SU-DHL-6 (cell line): Measurements from ENCODE around the gene LMBR1L.
A peak's percentile ranks its signal among the peaks of the same experiment; 100 is the strongest.

Experiments
- H2AFZ ChIP-seq: fragments of 200-600 bp; sonication (generic); 2 replicates; pipeline ENCODE4 v1.6.1; 2014; ENCODE audit warnings: low read depth, mild to moderate bottlenecking, moderate library complexity, mixed read lengths, antibody characterized with exemption, low read length; ENCODE audit not compliant: severe bottlenecking
- H3F3A ChIP-seq: fragments of 200-600 bp; shearing (Covaris generic); 2 replicates; pipeline ENCODE4 v1.6.0; 2016; ENCODE audit warnings: antibody characterized with exemption, mild to moderate bottlenecking; ENCODE audit not compliant: insufficient read depth
- H3K27ac ChIP-seq: fragments of 200-600 bp; sonication (generic); 2 replicates; pipeline ENCODE4 v1.5.1; 2016; ENCODE audit warnings: low read depth, mild to moderate bottlenecking, low read length, moderate library complexity, mixed read lengths
- H3K27me3 ChIP-seq: fragments of 200-600 bp; sonication (generic), shearing (Covaris generic); 2 replicates; pipeline ENCODE4 v1.6.0; 2014; ENCODE audit warnings: mild to moderate bottlenecking, low read length
- H3K36me3 ChIP-seq: fragments of 200-600 bp; sonication (generic); 2 replicates; pipeline ENCODE4 v1.6.1; 2014; ENCODE audit warnings: mild to moderate bottlenecking, low read length, mixed read lengths
- H3K4me2 ChIP-seq: fragments of 300-600, 200-600 bp; shearing (Covaris generic), sonication (generic); 2 replicates; pipeline ENCODE4 v1.6.0; 2014; ENCODE audit warnings: low read length, low read depth, mild to moderate bottlenecking; ENCODE audit not compliant: poor library complexity, severe bottlenecking
- H3K4me3 ChIP-seq: fragments of 200-600 bp; sonication (generic); 2 replicates; pipeline ENCODE4 v1.5.1; 2014; ENCODE audit warnings: antibody characterized with exemption, low read length, mild to moderate bottlenecking, mixed read lengths; ENCODE audit not compliant: insufficient read depth, poor library complexity, severe bottlenecking
- H3K79me2 ChIP-seq: fragments of 200-600 bp; sonication (generic); 2 replicates; pipeline ENCODE4 v1.6.1; 2014; ENCODE audit warnings: mild to moderate bottlenecking, low read length, moderate library complexity; ENCODE audit not compliant: insufficient read depth
- H3K9ac ChIP-seq: fragments of 200-600 bp; sonication (generic); 2 replicates; pipeline ENCODE4 v1.7.0; 2014; ENCODE audit warnings: mild to moderate bottlenecking, low read length
- H3K9me2 ChIP-seq: fragments of 200-600 bp; sonication (generic); replicated peaks from 2 replicates; pipeline ENCODE4 v1.6.1; 2014; ENCODE audit warnings: low read length; ENCODE audit not compliant: insufficient read depth
- H3K9me3 ChIP-seq: fragments of 200-600 bp; sonication (generic); 2 replicates; pipeline ENCODE4 v1.6.1; 2014; ENCODE audit warnings: low read length, mixed read lengths; ENCODE audit not compliant: insufficient read depth
- H4K20me1 ChIP-seq: fragments of 200-600 bp; sonication (generic); 2 replicates; pipeline ENCODE4 v1.6.1; 2014; ENCODE audit warnings: low read depth, mild to moderate bottlenecking, antibody characterized with exemption, low read length, moderate library complexity, mixed read lengths
- EZH2phosphoT487 ChIP-seq: fragments of 200-600 bp; sonication (generic), shearing (Covaris generic); conservative IDR thresholded peaks from 2 replicates; pipeline ENCODE4 v1.6.1; 2018; ENCODE audit warnings: mild to moderate bottlenecking, antibody characterized with exemption, low read length, moderate library complexity, mixed read lengths
- TF ChIP-seq, protein P1 (sequence below): fragments of 200-600 bp; sonication (generic); IDR thresholded peaks from one replicate; pipeline ENCODE4 v1.5.1; 2017; ENCODE audit warnings: antibody characterized with exemption, mild to moderate bottlenecking, low read length, moderate library complexity; ENCODE audit not compliant: insufficient read depth, poor library complexity, severe bottlenecking

The LMBR1L gene

DNA sequence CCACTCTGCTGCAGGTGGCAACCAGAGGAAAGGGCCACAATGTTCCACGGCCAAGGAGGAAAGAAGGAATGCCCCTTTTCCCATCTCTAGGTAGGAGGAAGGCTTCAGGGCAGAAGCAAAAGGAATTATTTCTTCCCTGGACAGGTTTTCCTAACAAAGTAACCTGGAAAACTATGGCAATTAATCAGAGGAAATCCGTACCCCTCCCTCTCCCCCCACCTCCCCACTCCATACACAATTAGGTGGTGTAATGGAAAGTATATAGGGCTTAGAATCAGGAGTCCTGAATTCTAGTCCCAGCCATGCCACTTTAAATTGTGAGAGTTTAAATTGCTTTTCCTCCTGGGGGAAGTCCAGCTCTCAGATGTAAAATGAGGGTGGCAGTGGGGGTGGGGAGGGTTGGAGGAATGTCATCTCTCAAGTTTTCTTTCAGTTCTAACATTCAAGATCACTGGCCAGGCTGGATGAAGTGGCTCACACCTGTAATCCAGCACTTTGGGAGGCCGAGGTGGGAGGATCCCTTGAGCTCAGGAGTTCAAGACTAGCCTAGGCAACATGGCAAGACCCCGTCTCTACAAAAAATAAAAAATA lies 17.7 kb downstream of the LMBR1L start:
- Histone ChIP-seq H3F3A (no peaks in the 10 kb centered on the region), H4K20me1 (no peaks in the 10 kb centered on the region), H3K9me3 (no peaks in the 10 kb centered on the region), H3K4me2 (no peak overlapping the region), H3K27me3 (no peaks in the 10 kb centered on the region), H3K9ac (no peak overlapping the region), H3K79me2 (no peaks in the 10 kb centered on the region), H3K36me3 (no peaks in the 10 kb centered on the region), H3K27ac (no peak overlapping the region), H3K4me3 (no peak overlapping the region), H2AFZ (no peak overlapping the region), H3K9me2 (no peaks in the 10 kb centered on the region)
- TF ChIP-seq EZH2phosphoT487 = no peak
- TF ChIP-seq, protein P1, sequence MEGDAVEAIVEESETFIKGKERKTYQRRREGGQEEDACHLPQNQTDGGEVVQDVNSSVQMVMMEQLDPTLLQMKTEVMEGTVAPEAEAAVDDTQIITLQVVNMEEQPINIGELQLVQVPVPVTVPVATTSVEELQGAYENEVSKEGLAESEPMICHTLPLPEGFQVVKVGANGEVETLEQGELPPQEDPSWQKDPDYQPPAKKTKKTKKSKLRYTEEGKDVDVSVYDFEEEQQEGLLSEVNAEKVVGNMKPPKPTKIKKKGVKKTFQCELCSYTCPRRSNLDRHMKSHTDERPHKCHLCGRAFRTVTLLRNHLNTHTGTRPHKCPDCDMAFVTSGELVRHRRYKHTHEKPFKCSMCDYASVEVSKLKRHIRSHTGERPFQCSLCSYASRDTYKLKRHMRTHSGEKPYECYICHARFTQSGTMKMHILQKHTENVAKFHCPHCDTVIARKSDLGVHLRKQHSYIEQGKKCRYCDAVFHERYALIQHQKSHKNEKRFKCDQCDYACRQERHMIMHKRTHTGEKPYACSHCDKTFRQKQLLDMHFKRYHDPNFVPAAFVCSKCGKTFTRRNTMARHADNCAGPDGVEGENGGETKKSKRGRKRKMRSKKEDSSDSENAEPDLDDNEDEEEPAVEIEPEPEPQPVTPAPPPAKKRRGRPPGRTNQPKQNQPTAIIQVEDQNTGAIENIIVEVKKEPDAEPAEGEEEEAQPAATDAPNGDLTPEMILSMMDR = no peak

DNA sequence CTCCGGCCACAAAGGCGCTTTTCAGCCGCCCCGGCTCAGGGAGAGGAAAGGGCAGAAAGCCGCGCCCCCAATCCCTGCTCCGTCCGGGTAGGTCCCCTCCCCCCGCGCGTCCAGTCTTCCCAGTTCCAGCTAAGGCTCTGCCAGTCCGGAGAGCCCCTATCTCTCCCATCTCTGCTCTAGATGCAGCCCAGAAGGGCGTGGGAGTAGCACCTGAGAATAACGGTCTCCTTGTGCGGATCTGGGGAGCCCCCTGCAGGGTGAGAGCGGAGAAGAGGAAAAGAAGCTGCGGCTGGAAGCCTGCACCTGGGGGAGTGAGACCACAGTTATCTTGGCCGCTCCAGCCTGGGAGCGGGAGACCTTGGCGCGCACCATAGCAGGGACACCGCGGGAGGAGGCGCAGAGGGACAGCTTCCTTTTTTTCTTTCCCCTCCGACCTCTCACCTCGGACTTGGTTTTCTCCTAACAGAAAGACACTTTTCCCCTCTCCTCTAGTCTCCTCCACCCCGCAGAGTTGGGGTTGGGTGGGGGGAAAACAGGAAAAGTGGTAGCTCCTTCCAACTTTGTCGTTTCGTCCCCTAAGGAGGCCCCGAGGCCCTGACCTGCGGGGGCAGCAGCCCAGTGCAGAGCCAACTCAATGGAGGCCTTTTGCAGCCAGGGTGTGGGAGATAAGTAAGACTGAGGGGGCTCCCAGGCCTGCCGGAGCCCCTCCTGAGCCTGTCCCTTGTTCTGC lies 18.4 kb downstream of the LMBR1L start:
- no peaks in the 10 kb centered on the region for H3K36me3 ChIP-seq
- no peaks in the 10 kb centered on the region for H3K9me2 ChIP-seq
- H2AFZ ChIP-seq = no peak overlapping the region
- no peaks in the 10 kb centered on the region for H3K9me3 ChIP-seq
- H4K20me1 ChIP-seq = no peaks in the 10 kb centered on the region
- TF ChIP-seq EZH2phosphoT487 = no peak
- TF ChIP-seq, protein P1 = peak; percentile 28
- H3F3A ChIP-seq = no peaks in the 10 kb centered on the region
- H3K4me2 ChIP-seq = no peak overlapping the region
- no peak overlapping the region for H3K27ac ChIP-seq
- H3K4me3 ChIP-seq = no peak overlapping the region
- no peaks in the 10 kb centered on the region for H3K27me3 ChIP-seq
- no peaks in the 10 kb centered on the region for H3K79me2 ChIP-seq
- no peak overlapping the region for H3K9ac ChIP-seq

GRCh38 chr12:49091836-49092085 lies 18.9 kb downstream of the LMBR1L start:
- H3K36me3 ChIP-seq = no peaks in the 10 kb centered on the region
- H3K9ac ChIP-seq = no peak overlapping the region
- no peaks in the 10 kb centered on the region for H4K20me1 ChIP-seq
- H2AFZ ChIP-seq = no peak overlapping the region
- H3K9me2 ChIP-seq = no peaks in the 10 kb centered on the region
- no peaks in the 10 kb centered on the region for H3K9me3 ChIP-seq
- TF ChIP-seq, protein P1 = no peak
- TF ChIP-seq EZH2phosphoT487 = no peak
- no peak overlapping the region for H3K4me3 ChIP-seq
- H3F3A ChIP-seq = no peaks in the 10 kb centered on the region
- no peak overlapping the region for H3K4me2 ChIP-seq
- no peaks in the 10 kb centered on the region for H3K27me3 ChIP-seq
- no peak overlapping the region for H3K27ac ChIP-seq
- H3K79me2 ChIP-seq = no peaks in the 10 kb centered on the region
